ENCODE measurements around the gene EGF.

EGF gene

DNA sequence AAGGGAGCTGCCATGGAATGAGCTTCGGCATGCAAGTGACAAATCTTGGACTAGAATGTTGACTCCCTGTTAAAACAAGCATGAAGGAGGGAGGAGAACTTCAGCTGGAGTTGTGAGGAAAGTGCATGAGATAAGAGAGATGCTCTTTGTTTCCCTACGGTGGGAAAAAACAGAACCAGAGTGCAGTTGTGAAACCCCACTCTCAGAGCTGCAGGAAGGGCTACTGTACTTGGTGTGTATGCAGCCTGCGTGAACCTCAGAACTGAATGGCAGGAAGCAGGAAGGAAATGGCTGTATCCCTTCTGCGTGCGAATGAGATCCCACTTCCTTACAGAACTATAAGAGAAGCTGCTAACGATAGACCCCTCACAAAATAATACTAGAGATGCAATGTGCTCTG is 57.2 kb downstream of the EGF start:
- TF ChIP-seq CTCF (IDR thresholded peaks at IDR 0.05) = no peak
- Histone ChIP-seq H3K27ac (no peak overlapping the region), H3K4me3 (no peak overlapping the region)
- no peak for DNase-seq (ENCODE audit: low spot score)

DNA sequence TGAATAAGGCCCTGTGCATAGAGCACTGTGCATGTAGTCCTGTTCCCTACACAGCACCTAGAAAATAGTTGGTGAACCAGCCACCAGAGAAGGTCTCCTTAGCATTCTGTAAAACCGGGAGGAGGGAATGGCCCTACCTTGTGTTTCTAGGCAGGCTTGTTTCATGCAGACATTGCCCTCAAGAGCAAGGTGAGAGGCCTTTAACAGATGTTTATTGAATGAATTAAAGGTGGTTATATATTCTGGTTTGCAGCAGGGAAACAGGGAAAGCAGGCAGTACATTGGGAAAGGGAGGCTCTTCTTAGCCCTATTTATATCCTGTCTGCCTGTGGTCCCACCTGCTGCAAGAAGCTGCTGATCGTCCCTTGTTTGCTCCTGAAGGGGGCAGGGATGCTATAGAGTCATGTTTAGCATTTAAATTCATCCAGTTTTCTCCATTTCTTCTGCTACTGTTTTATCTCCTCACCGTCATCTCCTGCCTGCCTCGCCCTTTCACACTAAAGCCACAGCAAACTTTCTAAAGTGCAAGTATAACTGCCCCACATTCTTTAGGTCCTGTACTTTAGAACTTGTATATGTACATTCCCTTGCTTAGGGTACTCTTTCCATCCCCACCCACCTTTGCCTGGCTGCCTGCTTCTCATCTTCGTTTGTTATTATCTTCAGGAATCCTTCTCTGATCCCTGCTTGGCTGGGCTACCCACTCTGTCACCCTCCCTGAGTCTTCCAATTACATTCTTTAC is 60.3 kb downstream of the EGF start:
- Histone ChIP-seq H3K27ac (no peak overlapping the region), H3K4me3 (no peak overlapping the region)
- DNase-seq (ENCODE audit: low spot score) = no peak
- TF ChIP-seq CTCF (IDR thresholded peaks at IDR 0.05) = no peak

DNA sequence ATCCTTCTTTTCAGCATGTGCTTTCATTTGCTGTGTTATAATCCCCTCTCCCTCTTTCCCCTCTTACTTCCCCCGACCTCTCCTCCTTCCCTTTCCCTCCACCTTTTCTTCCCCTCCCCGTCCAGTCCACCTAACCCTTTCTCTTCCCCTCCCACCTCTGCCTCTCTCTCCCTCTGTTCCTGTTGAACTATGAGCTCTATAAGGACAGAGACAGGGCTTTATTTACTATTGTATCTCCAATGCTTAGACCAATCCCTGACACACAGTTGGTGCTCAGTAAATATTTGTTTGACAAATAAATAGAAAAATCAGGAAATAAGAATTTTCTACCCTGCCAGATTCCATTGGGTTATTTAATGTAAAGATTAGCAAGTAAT is 60.8 kb downstream of the EGF start:
- no peak for DNase-seq (ENCODE audit: low spot score)

GRCh38 chr4:109976189-109976588 is 63.5 kb downstream of the EGF start:
- Histone ChIP-seq H3K4me3 (no peak overlapping the region), H3K27ac (no peak overlapping the region)
- no peak for DNase-seq (ENCODE audit: low spot score)
- no peak for TF ChIP-seq CTCF (IDR thresholded peaks at IDR 0.05)

More for the DNA sequence above, 60.8 kb downstream of the EGF start:
- Histone ChIP-seq H3K4me3 (no peak overlapping the region), H3K27ac (no peak overlapping the region)
- TF ChIP-seq CTCF (IDR thresholded peaks at IDR 0.05) = no peak

DNA sequence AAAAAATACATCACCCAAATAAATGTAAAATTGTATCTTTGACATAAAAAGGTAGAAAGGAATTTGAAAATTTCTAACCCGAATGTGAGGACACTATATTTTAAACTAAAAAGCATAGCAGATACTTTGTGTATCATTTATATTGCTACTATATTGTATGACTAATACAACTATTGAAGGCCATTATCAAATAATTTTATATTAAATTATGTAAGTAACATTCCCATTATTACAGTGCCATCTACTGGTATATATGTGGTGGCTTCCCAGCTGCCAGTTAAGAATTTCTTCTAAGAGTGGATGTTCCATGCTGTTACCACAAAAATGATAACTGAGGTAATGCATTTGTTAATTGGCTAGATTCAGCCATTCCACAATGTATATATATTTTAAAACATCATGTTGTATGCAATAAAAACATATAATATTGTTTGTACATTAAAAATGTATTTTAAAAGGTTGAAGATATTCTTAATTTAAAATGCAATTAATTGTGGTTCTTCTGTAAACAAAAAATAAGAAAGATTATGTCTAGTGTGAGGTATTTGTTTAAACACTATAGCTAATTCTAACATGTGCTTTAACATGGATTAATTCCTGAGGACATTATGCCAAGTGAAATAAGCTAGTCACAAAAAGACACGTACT is 65.3 kb downstream of the EGF start:
- H3K4me3 ChIP-seq = no peak overlapping the region
- no peak for DNase-seq (ENCODE audit: low spot score)
- peak; percentile 59 for TF ChIP-seq CTCF (IDR thresholded peaks at IDR 0.05)
- H3K27ac ChIP-seq = no peak overlapping the region

DNA sequence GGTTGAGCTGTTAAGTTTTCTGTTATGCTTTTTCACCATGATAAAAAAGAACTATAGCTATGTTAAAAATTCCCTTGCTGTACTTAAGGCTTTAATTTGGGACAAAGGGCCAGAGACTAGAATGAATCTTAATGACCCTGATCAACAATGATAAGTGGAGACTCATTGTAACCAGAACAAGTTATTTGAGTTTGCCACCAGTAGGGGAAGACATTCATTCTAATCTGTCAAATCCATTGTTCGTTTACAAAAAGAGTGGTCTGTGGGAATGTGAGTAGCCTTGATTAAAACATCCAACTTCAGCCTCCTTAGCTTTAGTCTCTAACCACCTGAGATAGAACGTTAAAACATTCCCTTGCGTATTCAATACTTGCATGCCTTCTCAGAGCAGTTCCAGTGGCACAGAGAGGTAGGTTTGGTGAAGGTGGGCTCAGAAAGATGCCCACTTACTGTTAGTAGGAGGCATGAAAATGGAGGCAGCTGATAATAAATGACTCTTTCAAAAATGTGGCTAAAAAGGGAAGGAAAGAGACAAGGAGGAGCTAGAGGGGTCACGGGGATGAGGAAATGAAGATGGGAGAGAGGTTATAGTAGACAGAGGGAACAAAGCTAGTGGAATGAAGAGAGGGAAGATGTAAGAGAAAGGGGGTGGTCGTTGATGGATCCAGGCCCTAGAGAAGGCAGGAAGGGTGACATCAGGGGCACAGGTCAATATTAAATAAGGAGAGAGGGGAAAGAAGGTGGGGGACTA is 66.2 kb downstream of the EGF start:
- Histone ChIP-seq H3K4me3 (no peak overlapping the region), H3K27ac (no peak overlapping the region)
- no peak for TF ChIP-seq CTCF (IDR thresholded peaks at IDR 0.05)
- no peak for DNase-seq (ENCODE audit: low spot score)
